NCI-H1048 (cell line): ENCODE measurements around the gene RRM2.

Source experiments
- DNase-seq: peaks from one replicate; lab custom pipeline; 2025; lab: John Stamatoyannopoulos, UW

RRM2 gene

GRCh38 chr2:10158681-10159080, 36.1 kb downstream of the RRM2 start:
- no peak for DNase-seq

GRCh38 chr2:10159086-10159485, 36.5 kb downstream of the RRM2 start:
- no peak for DNase-seq

- DNase-seq: no peak
These were observed 37.1 kb downstream of the RRM2 start for GRCh38 chr2:10159581-10160131.

- DNase-seq: no peak
These were observed 37.8 kb downstream of the RRM2 start for GRCh38 chr2:10160203-10160955.

- no peak for DNase-seq
These were observed 38.8 kb downstream of the RRM2 start for GRCh38 chr2:10161206-10161931.

- DNase-seq: no peak
These were observed 39.5 kb downstream of the RRM2 start for GRCh38 chr2:10161961-10162441.

- no peak for DNase-seq
These were observed 40.3 kb downstream of the RRM2 start for GRCh38 chr2:10162586-10163497.

GRCh38 chr2:10163498-10164486, 41.3 kb downstream of the RRM2 start:
- no peak for DNase-seq

GRCh38 chr2:10164601-10165000, 42.1 kb downstream of the RRM2 start:
- DNase-seq: no peak

GRCh38 chr2:10165282-10165681, 42.7 kb downstream of the RRM2 start:
- DNase-seq: no peak

GRCh38 chr2:10165861-10166675, 43.5 kb downstream of the RRM2 start:
- DNase-seq: no peak

GRCh38 chr2:10166676-10167292, 44.2 kb downstream of the RRM2 start:
- no peak for DNase-seq

GRCh38 chr2:10167316-10167715, 44.8 kb downstream of the RRM2 start:
- no peak for DNase-seq

GRCh38 chr2:10168221-10168620, 45.7 kb downstream of the RRM2 start:
- DNase-seq: no peak

- DNase-seq: no peak
These were observed 46.6 kb downstream of the RRM2 start for GRCh38 chr2:10169053-10169578.

- no peak for DNase-seq
These were observed 47.0 kb downstream of the RRM2 start for GRCh38 chr2:10169581-10169980.

- DNase-seq: no peak
These were observed 47.7 kb downstream of the RRM2 start for GRCh38 chr2:10170256-10170655.

GRCh38 chr2:10171006-10171800, 48.7 kb downstream of the RRM2 start:
- no peak for DNase-seq
